K562 (cell line): ENCODE results near the gene CHCT1. TPM values are rescaled to one million over a fixed set of nuclear protein-coding genes. Genes with fewer than 3 reads are reported as not detected.

Experiments used
- ARID4B ChIP-seq: sonication (generic); formaldehyde crosslinking; IDR thresholded peaks from 2 replicates; pipeline ENCODE4 v1.8.0; 2022; ENCODE audit warnings: mild to moderate bottlenecking, missing genetic modification reagents
- ASH1L ChIP-seq: fragments of 450-650 bp; IDR thresholded peaks from 2 replicates; pipeline ENCODE4 v1.6.1; 2018; ENCODE audit warnings: borderline replicate concordance, mild to moderate bottlenecking, low read depth; ENCODE audit not compliant: partially characterized antibody
- BCL6 ChIP-seq: fragments of 250-450 bp; sonication (Bioruptor Pico); IDR thresholded peaks from 2 replicates; pipeline ENCODE4 v1.4.0; 2020
- BCLAF1 ChIP-seq, 2 experiments: fragments of 450-650 bp in 1 of 2; IDR thresholded peaks; 2 replicates each; pipeline ENCODE4 v1.6.1; 2011 to 2017; ENCODE audit warnings: low read depth in 2 of 2, antibody characterized with exemption in 1 of 2, borderline replicate concordance in 1 of 2, low read length in 1 of 2, mild to moderate bottlenecking in 1 of 2, mixed read lengths in 1 of 2; ENCODE audit not compliant: control insufficient read depth in 1 of 2
- CCNT2 ChIP-seq: IDR thresholded peaks from 2 replicates; pipeline ENCODE4 v1.6.1; 2011; ENCODE audit warnings: borderline replicate concordance, low read depth, mild to moderate bottlenecking, moderate library complexity, mixed read lengths, low read length; ENCODE audit not compliant: insufficient read length; ENCODE audit errors: extremely low read depth
- CHD1 ChIP-seq: fragments of 200-600 bp; sonication (generic); IDR thresholded peaks from one replicate; pipeline ENCODE4 v1.6.1; 2012; ENCODE audit warnings: mild to moderate bottlenecking, moderate library complexity, low read length, inconsistent platforms
- HLTF ChIP-seq: fragments of 450-650 bp; IDR thresholded peaks from 2 replicates; pipeline ENCODE4 v1.6.1; 2016
- JUND ChIP-seq, 2 experiments: IDR thresholded peaks; 2 replicates in 1 of 2; 3 replicates in 1 of 2; pipeline ENCODE4 v1.6.1; 2011; ENCODE audit warnings: borderline replicate concordance in 2 of 2, low read depth in 2 of 2, low read length in 2 of 2, improper control_type of control experiment in 1 of 2, missing biosample characterization in 1 of 2, missing genetic modification characterization in 1 of 2, missing genetic modification reagents in 1 of 2
- MCM2 ChIP-seq: fragments of 450-650 bp; IDR thresholded peaks from 2 replicates; pipeline ENCODE4 v1.6.1; 2017; ENCODE audit warnings: low read depth, mild to moderate bottlenecking
- NFE2L1 ChIP-seq: fragments of 450-650 bp; IDR thresholded peaks from 2 replicates; pipeline ENCODE4 v1.6.1; 2016; ENCODE audit warnings: missing genetic modification characterization, low read depth, mild to moderate bottlenecking, missing compliant biosample characterization, moderate library complexity, borderline replicate concordance
- NRF1 ChIP-seq, 2 experiments: fragments of 450-650 bp; IDR thresholded peaks in 1 of 2; conservative IDR thresholded peaks in 1 of 2; 2 replicates each; pipeline ENCODE4 v1.6.1; 2014; ENCODE audit warnings: mild to moderate bottlenecking in 2 of 2
- POLR2AphosphoS5 ChIP-seq: IDR thresholded peaks from 2 replicates; pipeline ENCODE4 v1.6.1; 2011; ENCODE audit warnings: mild to moderate bottlenecking, low read depth, low read length, moderate library complexity; ENCODE audit not compliant: control insufficient read depth, insufficient read depth
- SRSF1 ChIP-seq: fragments of 200-400 bp; formaldehyde crosslinking; IDR thresholded peaks from 2 replicates; pipeline ENCODE4 v1.6.1; 2017; ENCODE audit warnings: mild to moderate bottlenecking, low read depth, low read length, moderate library complexity
- TCF7L2 ChIP-seq: fragments of 150-350 bp; IDR thresholded peaks from 2 replicates; pipeline ENCODE4 v1.6.1; 2016; ENCODE audit warnings: low read depth, mild to moderate bottlenecking, low read length, moderate library complexity
- TEAD4 ChIP-seq, 2 experiments: sonication (generic) in 1 of 2; formaldehyde crosslinking in 1 of 2; IDR thresholded peaks; 2 replicates each; pipeline versions ENCODE4 v1.6.1 to v1.8.0; 2012 to 2022; ENCODE audit warnings: borderline replicate concordance in 1 of 2, inconsistent platforms in 1 of 2, low read length in 1 of 2, mild to moderate bottlenecking in 1 of 2, missing genetic modification reagents in 1 of 2
- TFAM ChIP-seq: fragments of 250-450 bp; sonication (Bioruptor Pico); conservative IDR thresholded peaks from 2 replicates; pipeline ENCODE4 v1.5.0; 2021; ENCODE audit warnings: mild to moderate bottlenecking, moderate library complexity
- ZNF212 ChIP-seq: fragments of 450-650 bp; formaldehyde crosslinking; IDR thresholded peaks from 2 replicates; pipeline ENCODE4 v1.4.0; 2020; ENCODE audit warnings: mild to moderate bottlenecking
- ZNF232 ChIP-seq: sonication (generic); formaldehyde crosslinking; IDR thresholded peaks from 2 replicates; pipeline ENCODE4 v1.8.0; 2022; ENCODE audit warnings: mild to moderate bottlenecking, missing genetic modification reagents
- ZNF583 ChIP-seq: fragments of 250-450 bp; sonication (Bioruptor Pico); IDR thresholded peaks from 2 replicates; pipeline ENCODE4 v1.4.0; 2020
- ZNF695 ChIP-seq: fragments of 450-650 bp; formaldehyde crosslinking; IDR thresholded peaks from 2 replicates; pipeline ENCODE4 v1.4.0; 2020; ENCODE audit warnings: mild to moderate bottlenecking, moderate library complexity
- ZSCAN29 ChIP-seq: fragments of 450-650 bp; IDR thresholded peaks from 2 replicates; pipeline ENCODE4 v1.6.1; 2017
- polyA plus RNA-seq, 8 experiments: library from polyadenylated mRNA; depleted of rRNA in 4 of 8; stranded (reverse) in 5 of 8; unstranded in 3 of 8; fragments of >200 nt; fragmentation: Nextera tagmentation in 2 of 8; fragmentation: Illumina TruSeq in 1 of 8; extraction: Ambion mirVana in 2 of 8; extraction: Trizol in 1 of 8; gene quantifications; 2 replicates each; pipeline versions ENCODE4 v1.2.1 to v1.2.3, GENCODE V29; 2011 to 2014; ENCODE audit warnings: inconsistent platforms in 1 of 8, missing spikeins in 1 of 8
- total RNA-seq, 7 experiments: library from RNA; depleted of rRNA in 6 of 7; stranded (reverse); fragments of >200 nt in 6 of 7; fragmentation: Illumina TruSeq in 2 of 7; extraction: Trizol in 2 of 7; gene quantifications; 2 replicates each; pipeline versions ENCODE4 v1.2.1 to v1.2.3, GENCODE V29; 2011 to 2021; ENCODE audit warnings: low replicate concordance in 1 of 7

The CHCT1 gene
- total and polyA plus RNA-seq, 9 of the 15 experiments (the other 6 are each of a cell fraction or from before 2014, with no cell fraction given) = not detected

GRCh38 chr17:60391471-60392041, 30.7 kb upstream of the CHCT1 start (continued):
- TF ChIP-seq ARID4B (CRISPR knock-in tag) = no peak
- no peak for TF ChIP-seq ASH1L
- no peak for TF ChIP-seq BCL6
- no peak for TF ChIP-seq ZNF232 (CRISPR knock-in tag)
- peak; percentile 72; the same call in 1 of the 2 replicates for TF ChIP-seq HLTF
- TF ChIP-seq CCNT2 = no peak
- no peak for TF ChIP-seq BCLAF1 (IDR thresholded peaks at IDR 0.05; ENCODE audit: borderline replicate concordance in 1 of 2, control insufficient read depth in 1 of 2, low read depth in 2 of 2, low read length in 1 of 2)
- TF ChIP-seq CHD1 = peak; percentile 81
- no peak for TF ChIP-seq NFE2L1 (tag)
- TF ChIP-seq NRF1 (conservative IDR thresholded peaks at IDR 0.05 in 1 of 2, IDR thresholded peaks at IDR 0.05 in 1 of 2) = no peak
- no peak for TF ChIP-seq MCM2
- TF ChIP-seq ZNF212 (CRISPR knock-in tag) = no peak
- no peak for TF ChIP-seq TFAM (CRISPR knock-in tag)
- TF ChIP-seq TCF7L2 = no peak
- TF ChIP-seq POLR2AphosphoS5 = no peak
- TF ChIP-seq SRSF1 = no peak
- TF ChIP-seq ZNF695 (CRISPR knock-in tag) = no peak
- no peak for TF ChIP-seq JUND (IDR thresholded peaks at IDR 0.05; ENCODE audit: borderline replicate concordance, low read depth, low read length)
- no peak for TF ChIP-seq JUND (tag; IDR thresholded peaks at IDR 0.05; ENCODE audit: borderline replicate concordance, low read depth, low read length)
- TF ChIP-seq TEAD4 (IDR thresholded peaks at IDR 0.05; ENCODE audit: low read length) = no peak
- TF ChIP-seq TEAD4 (CRISPR knock-in tag; IDR thresholded peaks at IDR 0.05; ENCODE audit: borderline replicate concordance) = no peak
- no peak for TF ChIP-seq ZSCAN29
- no peak for TF ChIP-seq ZNF583 (CRISPR knock-in tag)
